Calu3 (cell line): Measurements from ENCODE around the gene MEF2A. TPM values are rescaled to one million over a fixed set of nuclear protein-coding genes. Genes with fewer than 3 reads are reported as not detected.

Experiments
- BruUV-seq: library from RNA; stranded (reverse); fragments of 400-500 nt; replicated peaks from 2 replicates; lab custom pipeline; 2021; lab: Mats Ljungman, UMichigan
- CTCF ChIA-PET: fragments of 300-600 bp; sonication (Branson Sonifier 250); formaldehyde crosslinking; loops from one replicate; lab custom pipeline; 2022; ENCODE audit warnings: antibody characterized with exemption; lab: Charles Lee
- DNase-seq: peaks from one replicate; pipeline ENCODE4 v3.0.0; 2022
- H3K27ac Mint-ChIP-seq: one replicate; pipeline ENCODE4 v1.8.0; 2022; ENCODE audit warnings: mixed read lengths; ENCODE audit not compliant: unreplicated experiment
- H3K27me3 Mint-ChIP-seq: one replicate; pipeline ENCODE4 v1.8.0; 2022; ENCODE audit warnings: mixed read lengths; ENCODE audit not compliant: unreplicated experiment
- H3K36me3 Mint-ChIP-seq: one replicate; pipeline ENCODE4 v1.8.0; 2022; ENCODE audit warnings: mild to moderate bottlenecking, moderate library complexity, mixed read lengths; ENCODE audit not compliant: insufficient read depth, unreplicated experiment
- H3K4me1 Mint-ChIP-seq: one replicate; pipeline ENCODE4 v1.8.0; 2022; ENCODE audit warnings: mild to moderate bottlenecking, low read depth, mixed read lengths; ENCODE audit not compliant: unreplicated experiment
- H3K4me3 Mint-ChIP-seq: one replicate; pipeline ENCODE4 v1.8.0; 2022; ENCODE audit warnings: mild to moderate bottlenecking, low read depth, moderate library complexity, mixed read lengths; ENCODE audit not compliant: unreplicated experiment
- H3K9me3 Mint-ChIP-seq: one replicate; pipeline ENCODE4 v1.8.0; 2022; ENCODE audit warnings: low read depth, mixed read lengths; ENCODE audit not compliant: unreplicated experiment
- CTCF ChIP-seq: fragments of 200-600 bp; IDR thresholded peaks from one replicate; pipeline ENCODE4 v1.8.0; 2022; ENCODE audit warnings: antibody characterized with exemption; ENCODE audit not compliant: unreplicated experiment
- intact Hi-C: fragments of 100-400 bp; cut with micrococcal nuclease; formaldehyde crosslinking; loops from one replicate; pipeline ENCODE4 v1.10.0; 2022; ENCODE audit not compliant: unreplicated experiment
- total RNA-seq: library from RNA; stranded (reverse); gene quantifications from 2 replicates; pipeline ENCODE4 v1.2.3, GENCODE V29; 2022

Gene MEF2A
- total RNA-seq, 1 experiment from 2014 or later: 33.6 TPM

- no peak for DNase-seq
- H3K36me3 Mint-ChIP-seq: peaks cover 6% of the 10 kb centered on the region
- no peak for TF ChIP-seq CTCF
- peaks cover 2% of the 10 kb centered on the region for H3K9me3 Mint-ChIP-seq
- peaks cover 12% of the 10 kb centered on the region for H3K4me1 Mint-ChIP-seq
- H3K4me3 Mint-ChIP-seq: no peak overlapping the region
- BruUV-seq: no TSS peak
- no peak overlapping the region for H3K27ac Mint-ChIP-seq
- H3K27me3 Mint-ChIP-seq: no peaks in the 10 kb centered on the region
- intact Hi-C loops: no loop called here
- CTCF ChIA-PET: no interaction called here
Observed at GRCh38 chr15:99634576-99634975, 68.8 kb downstream of the MEF2A start.

GRCh38 chr15:99635145-99635544, 69.4 kb downstream of the MEF2A start:
- no TSS peak for BruUV-seq
- DNase-seq: no peak
- H3K27ac Mint-ChIP-seq: no peak overlapping the region
- peaks cover 2% of the 10 kb centered on the region for H3K9me3 Mint-ChIP-seq
- H3K4me1 Mint-ChIP-seq: peaks cover 6% of the 10 kb centered on the region
- CTCF ChIA-PET: no interaction called here
- no peak overlapping the region for H3K4me3 Mint-ChIP-seq
- H3K36me3 Mint-ChIP-seq: peaks cover 6% of the 10 kb centered on the region
- TF ChIP-seq CTCF: no peak
- intact Hi-C loops: no loop called here
- H3K27me3 Mint-ChIP-seq: no peaks in the 10 kb centered on the region

- intact Hi-C loops: no loop called here
- CTCF ChIA-PET: no interaction called here
- TF ChIP-seq CTCF: no peak
- peaks cover 2% of the 10 kb centered on the region for H3K9me3 Mint-ChIP-seq
- H3K27me3 Mint-ChIP-seq: no peaks in the 10 kb centered on the region
- no peaks in the 10 kb centered on the region for H3K4me1 Mint-ChIP-seq
- H3K4me3 Mint-ChIP-seq: no peak overlapping the region
- no peak overlapping the region for H3K27ac Mint-ChIP-seq
- H3K36me3 Mint-ChIP-seq: peaks cover 6% of the 10 kb centered on the region
- DNase-seq: no peak
- BruUV-seq: no TSS peak
Observed at GRCh38 chr15:99635794-99636193, 70.0 kb downstream of the MEF2A start.

GRCh38 chr15:99644913-99645542, 79.2 kb downstream of the MEF2A start:
- no peak for TF ChIP-seq CTCF
- H3K4me1 Mint-ChIP-seq: no peaks in the 10 kb centered on the region
- CTCF ChIA-PET: no interaction called here
- intact Hi-C loops: no loop called here
- no peak overlapping the region for H3K27ac Mint-ChIP-seq
- H3K4me3 Mint-ChIP-seq: no peak overlapping the region
- peaks cover 5% of the 10 kb centered on the region for H3K9me3 Mint-ChIP-seq
- no peak for DNase-seq
- peaks cover 20% of the 10 kb centered on the region for H3K36me3 Mint-ChIP-seq
- H3K27me3 Mint-ChIP-seq: no peaks in the 10 kb centered on the region
- no TSS peak for BruUV-seq
